Calu3 (cell line): ENCODE results near the gene PNLDC1. TPM values are rescaled to one million over a fixed set of nuclear protein-coding genes. Genes with fewer than 3 reads are reported as not detected.
A peak's percentile ranks its signal among the peaks of the same experiment; 100 is the strongest.
"Not testable (repeated sequence)": the region's sequence is repeated elsewhere in the genome, so short reads cannot be mapped to it uniquely, and the experiment has no call there.

Experiments used
- BruUV-seq: library from RNA; stranded (reverse); fragments of 400-500 nt; replicated peaks from 2 replicates; lab custom pipeline; 2021; lab: Mats Ljungman, UMichigan
- CTCF ChIA-PET: fragments of 300-600 bp; sonication (Branson Sonifier 250); formaldehyde crosslinking; loops from one replicate; lab custom pipeline; 2022; ENCODE audit warnings: antibody characterized with exemption; lab: Charles Lee
- DNase-seq: peaks from one replicate; pipeline ENCODE4 v3.0.0; 2022
- H3K27ac Mint-ChIP-seq: one replicate; pipeline ENCODE4 v1.8.0; 2022; ENCODE audit warnings: mixed read lengths; ENCODE audit not compliant: unreplicated experiment
- H3K27me3 Mint-ChIP-seq: one replicate; pipeline ENCODE4 v1.8.0; 2022; ENCODE audit warnings: mixed read lengths; ENCODE audit not compliant: unreplicated experiment
- H3K36me3 Mint-ChIP-seq: one replicate; pipeline ENCODE4 v1.8.0; 2022; ENCODE audit warnings: mild to moderate bottlenecking, moderate library complexity, mixed read lengths; ENCODE audit not compliant: insufficient read depth, unreplicated experiment
- H3K4me1 Mint-ChIP-seq: one replicate; pipeline ENCODE4 v1.8.0; 2022; ENCODE audit warnings: mild to moderate bottlenecking, low read depth, mixed read lengths; ENCODE audit not compliant: unreplicated experiment
- H3K4me3 Mint-ChIP-seq: one replicate; pipeline ENCODE4 v1.8.0; 2022; ENCODE audit warnings: mild to moderate bottlenecking, low read depth, moderate library complexity, mixed read lengths; ENCODE audit not compliant: unreplicated experiment
- H3K9me3 Mint-ChIP-seq: one replicate; pipeline ENCODE4 v1.8.0; 2022; ENCODE audit warnings: low read depth, mixed read lengths; ENCODE audit not compliant: unreplicated experiment
- CTCF ChIP-seq: fragments of 200-600 bp; IDR thresholded peaks from one replicate; pipeline ENCODE4 v1.8.0; 2022; ENCODE audit warnings: antibody characterized with exemption; ENCODE audit not compliant: unreplicated experiment
- intact Hi-C: fragments of 100-400 bp; cut with micrococcal nuclease; formaldehyde crosslinking; loops from one replicate; pipeline ENCODE4 v1.10.0; 2022; ENCODE audit not compliant: unreplicated experiment
- total RNA-seq: library from RNA; stranded (reverse); gene quantifications from 2 replicates; pipeline ENCODE4 v1.2.3, GENCODE V29; 2022

PNLDC1 gene
- total RNA-seq, 1 experiment from 2014 or later: 0.52 TPM

- no peak for TF ChIP-seq CTCF
These were observed 10.5 kb upstream of the PNLDC1 start, which contains the start of gene TCP1 for GRCh38 chr6:159789377-159790148. Gene TCP1 (minus strand): TSS chr6:159789602. CDS start chr6:159789468, 134 bp downstream.

GRCh38 chr6:159790149-159790955 lies 9.7 kb upstream of the PNLDC1 start, which contains the start of gene MRPL18:
Gene MRPL18 (plus strand): TSS chr6:159790467. CDS start chr6:159790588, 121 bp downstream.
- CTCF ChIA-PET: interaction anchor here (0.6 to 2.4 kb wide), 8 partner anchors 13 to 1582 kb away, joined by 3 to 16 read pairs (median 5); partner anchors contain the start of genes ACAT2, SOD2 and WTAP
- TSS peak; percentile 29 for BruUV-seq
- TF ChIP-seq CTCF: no peak

More at GRCh38 chr6:159789377-159790148, 10.5 kb upstream of the PNLDC1 start, which contains the start of gene TCP1:
- H3K36me3 Mint-ChIP-seq: peaks cover 92% of the 10 kb centered on the region
- DNase-seq: peak; percentile 98
- intact Hi-C loops: loop anchor here (1.0 to 5.0 kb wide), 5 partner anchors 18 to 153 kb away; partner anchors contain the start of genes SOD2 and WTAP
- H3K4me3 Mint-ChIP-seq: peak within 1 kb of the TSS; percentile 86
- CTCF ChIA-PET: interaction anchor here (0.6 to 2.4 kb wide), 8 partner anchors 12 to 1583 kb away, joined by 3 to 16 read pairs (median 4); partner anchors contain the start of genes ACAT2 and WTAP
- no peaks in the 10 kb centered on the region for H3K9me3 Mint-ChIP-seq
- H3K27me3 Mint-ChIP-seq: no peaks in the 10 kb centered on the region
- peaks cover 44% of the 10 kb centered on the region for H3K4me1 Mint-ChIP-seq
- H3K27ac Mint-ChIP-seq: peak within 1 kb of the TSS; percentile 98
- no TSS peak for BruUV-seq

GRCh38 chr6:159790956-159791598 lies 9.0 kb upstream of the PNLDC1 start:
- peaks cover 88% of the 10 kb centered on the region for H3K36me3 Mint-ChIP-seq
- CTCF ChIA-PET: interaction anchor here (1.1 to 2.1 kb wide), 2 partner anchors 16 to 98 kb away, joined by 6 to 14 read pairs; partner anchors contain the start of gene SOD2
- H3K4me1 Mint-ChIP-seq: peaks cover 42% of the 10 kb centered on the region
- peak; percentile 9 for DNase-seq
- no peaks in the 10 kb centered on the region for H3K27me3 Mint-ChIP-seq
- peak overlapping the region; percentile 98 for H3K27ac Mint-ChIP-seq
- TF ChIP-seq CTCF: no peak
- H3K9me3 Mint-ChIP-seq: no peaks in the 10 kb centered on the region
- intact Hi-C loops: loop anchor here (1.0 kb wide), 1 partner anchor 16 kb away; no protein-coding TSS in a partner anchor
- BruUV-seq: no TSS peak
- H3K4me3 Mint-ChIP-seq: peak overlapping the region; percentile 86

More at GRCh38 chr6:159790149-159790955, 9.7 kb upstream of the PNLDC1 start, which contains the start of gene MRPL18:
- H3K4me1 Mint-ChIP-seq: peaks cover 42% of the 10 kb centered on the region
- intact Hi-C loops: loop anchor here (1.0 kb wide), 1 partner anchor 17 kb away; no protein-coding TSS in a partner anchor
- H3K27me3 Mint-ChIP-seq: no peaks in the 10 kb centered on the region
- peak within 1 kb of the TSS; percentile 98 for H3K27ac Mint-ChIP-seq
- H3K36me3 Mint-ChIP-seq: peaks cover 86% of the 10 kb centered on the region
- H3K9me3 Mint-ChIP-seq: no peaks in the 10 kb centered on the region
- H3K4me3 Mint-ChIP-seq: peak within 1 kb of the TSS; percentile 86
- peak; percentile 88 for DNase-seq

GRCh38 chr6:159794976-159795375 lies 5.1 kb upstream of the PNLDC1 start:
- BruUV-seq, DNase-seq, H3K27me3 Mint-ChIP-seq, H3K27ac Mint-ChIP-seq, H3K4me3 Mint-ChIP-seq, intact Hi-C loops, H3K9me3 Mint-ChIP-seq, CTCF ChIA-PET: not testable (repeated sequence)
- peaks cover 75% of the 10 kb centered on the region for H3K36me3 Mint-ChIP-seq
- peaks cover 30% of the 10 kb centered on the region for H3K4me1 Mint-ChIP-seq
